Neural cell (in vitro differentiated cells): ENCODE results near the gene MYO10. TPM values are rescaled to one million over a fixed set of nuclear protein-coding genes. Genes with fewer than 3 reads are reported as not detected.

Experiments
- H2AFZ ChIP-seq: fragments of 200-600, 300-800 bp; sonication (generic), shearing (Covaris generic); 2 replicates; pipeline ENCODE4 v1.6.0; 2014; ENCODE audit warnings: low read depth, mild to moderate bottlenecking, antibody characterized with exemption, low read length, moderate library complexity
- H3F3A ChIP-seq: fragments of 200-600 bp; shearing (Covaris generic); 2 replicates; pipeline ENCODE4 v1.6.1; 2016; ENCODE audit warnings: mild to moderate bottlenecking, moderate library complexity, mixed read lengths, antibody characterized with exemption, low read length; ENCODE audit not compliant: insufficient read depth, poor library complexity, severe bottlenecking
- H3K27ac ChIP-seq: fragments of 200-600, 300-800 bp; sonication (generic), shearing (Covaris generic); 2 replicates; pipeline ENCODE4 v1.5.1; 2014; ENCODE audit warnings: mild to moderate bottlenecking, low read length, moderate library complexity
- H3K27me3 ChIP-seq: fragments of 300-800, 200-600 bp; sonication (generic), shearing (Covaris generic); 2 replicates; pipeline ENCODE4 v1.6.0; 2014; ENCODE audit warnings: mild to moderate bottlenecking, low read depth, low read length, moderate library complexity; ENCODE audit not compliant: insufficient read depth
- H3K36me3 ChIP-seq: fragments of 300-800, 200-600 bp; sonication (generic), shearing (Covaris generic); 2 replicates; pipeline ENCODE4 v1.5.1; 2014; ENCODE audit warnings: mild to moderate bottlenecking, antibody characterized with exemption, low read length, moderate library complexity; ENCODE audit not compliant: insufficient read depth
- H3K4me2 ChIP-seq: fragments of 300-800, 200-600 bp; sonication (generic), shearing (Covaris generic); 2 replicates; pipeline ENCODE4 v1.6.0; 2014; ENCODE audit warnings: mild to moderate bottlenecking, low read length
- H3K4me3 ChIP-seq: fragments of 300-800, 200-600 bp; sonication (generic), shearing (Covaris generic); 2 replicates; pipeline ENCODE4 v1.5.1; 2014; ENCODE audit warnings: mild to moderate bottlenecking, low read length, moderate library complexity
- H3K79me2 ChIP-seq: fragments of 200-600 bp; shearing (Covaris generic); replicated peaks from 2 replicates; pipeline ENCODE4 v1.6.0; 2014; ENCODE audit warnings: mild to moderate bottlenecking, low read length, moderate library complexity; ENCODE audit not compliant: insufficient read depth
- H3K9ac ChIP-seq: fragments of 300-800, 200-600 bp; sonication (generic), shearing (Covaris generic); 2 replicates; pipeline ENCODE4 v1.6.1; 2016; ENCODE audit warnings: mild to moderate bottlenecking, low read length, mixed read lengths
- H3K9me2 ChIP-seq: fragments of 200-600 bp; shearing (Covaris generic); 2 replicates; pipeline ENCODE4 v1.6.1; 2016; ENCODE audit warnings: mild to moderate bottlenecking, low read length, mixed read lengths; ENCODE audit not compliant: insufficient read depth
- H3K9me3 ChIP-seq: fragments of 200-600, 300-800 bp; sonication (generic), shearing (Covaris generic); 2 replicates; pipeline ENCODE4 v1.6.1; 2016; ENCODE audit warnings: mild to moderate bottlenecking, mixed run types, low read length, moderate library complexity, mixed read lengths
- H4K20me1 ChIP-seq: fragments of 200-600 bp; shearing (Covaris generic); 2 replicates; pipeline ENCODE4 v1.6.1; 2016; ENCODE audit warnings: mild to moderate bottlenecking, mixed run types; ENCODE audit not compliant: insufficient read depth
- CTCF ChIP-seq: fragments of 450-650 bp; IDR thresholded peaks from 2 replicates; pipeline ENCODE4 v1.5.1; 2014; ENCODE audit warnings: antibody characterized with exemption, mild to moderate bottlenecking, moderate library complexity; ENCODE audit not compliant: poor library complexity, severe bottlenecking
- EP300 ChIP-seq: fragments of 450-650 bp; conservative IDR thresholded peaks from 2 replicates; pipeline ENCODE4 v1.6.1; 2014; ENCODE audit warnings: antibody characterized with exemption, mild to moderate bottlenecking, moderate library complexity; ENCODE audit not compliant: poor library complexity, severe bottlenecking
- EZH2 ChIP-seq: fragments of 200-600, 300-800 bp; shearing (Covaris generic), sonication (generic); IDR thresholded peaks from 2 replicates; pipeline ENCODE4 v1.6.1; 2014; ENCODE audit warnings: antibody characterized with exemption, low read length, borderline replicate concordance, mild to moderate bottlenecking; ENCODE audit not compliant: insufficient read depth, poor library complexity, severe bottlenecking
- MXI1 ChIP-seq: fragments of 450-650 bp; conservative IDR thresholded peaks from 2 replicates; pipeline ENCODE4 v1.6.1; 2014; ENCODE audit warnings: antibody characterized with exemption, mild to moderate bottlenecking; ENCODE audit not compliant: poor library complexity, severe bottlenecking
- POLR2AphosphoS5 ChIP-seq: IDR thresholded peaks from 2 replicates; pipeline ENCODE4 v1.6.1; 2012
- RAD21 ChIP-seq: fragments of 450-650 bp; conservative IDR thresholded peaks from 2 replicates; pipeline ENCODE4 v1.6.1; 2014; ENCODE audit warnings: antibody characterized with exemption, mild to moderate bottlenecking, moderate library complexity
- SMC3 ChIP-seq: fragments of 450-650 bp; conservative IDR thresholded peaks from 2 replicates; pipeline ENCODE4 v1.6.1; 2014; ENCODE audit warnings: antibody characterized with exemption, mild to moderate bottlenecking, moderate library complexity; ENCODE audit not compliant: poor library complexity
- TAF1 ChIP-seq: IDR thresholded peaks from 2 replicates; pipeline ENCODE4 v1.6.1; 2012; ENCODE audit warnings: low read depth
- polyA plus RNA-seq: library from polyadenylated mRNA; depleted of rRNA; stranded (reverse); fragments of >200 nt; gene quantifications from 2 replicates; pipeline ENCODE4 v1.2.3, GENCODE V29; 2014
- TF ChIP-seq, protein P1 (sequence below): IDR thresholded peaks from 2 replicates; pipeline ENCODE4 v1.6.1; 2012; ENCODE audit warnings: borderline replicate concordance

MYO10 gene
- polyA plus RNA-seq, 1 donor from 2014 or later = 3.2 TPM

- Histone ChIP-seq H4K20me1 (no peaks in the 10 kb centered on the region), H3F3A (no peaks in the 10 kb centered on the region), H3K4me3 (no peak overlapping the region), H3K27me3 (peaks cover 25% of the 10 kb centered on the region), H3K9ac (no peak overlapping the region), H2AFZ (no peak overlapping the region), H3K9me3 (no peaks in the 10 kb centered on the region), H3K27ac (no peak overlapping the region), H3K9me2 (no peaks in the 10 kb centered on the region), H3K79me2 (peaks cover 5% of the 10 kb centered on the region), H3K4me2 (no peak overlapping the region), H3K36me3 (no peaks in the 10 kb centered on the region)
- TF ChIP-seq SMC3 (no peak), MXI1 (no peak), RAD21 (no peak), TAF1 (no peak), EP300 (no peak), EZH2 (no peak), POLR2AphosphoS5 (no peak), CTCF (no peak)
- TF ChIP-seq, protein P1, sequence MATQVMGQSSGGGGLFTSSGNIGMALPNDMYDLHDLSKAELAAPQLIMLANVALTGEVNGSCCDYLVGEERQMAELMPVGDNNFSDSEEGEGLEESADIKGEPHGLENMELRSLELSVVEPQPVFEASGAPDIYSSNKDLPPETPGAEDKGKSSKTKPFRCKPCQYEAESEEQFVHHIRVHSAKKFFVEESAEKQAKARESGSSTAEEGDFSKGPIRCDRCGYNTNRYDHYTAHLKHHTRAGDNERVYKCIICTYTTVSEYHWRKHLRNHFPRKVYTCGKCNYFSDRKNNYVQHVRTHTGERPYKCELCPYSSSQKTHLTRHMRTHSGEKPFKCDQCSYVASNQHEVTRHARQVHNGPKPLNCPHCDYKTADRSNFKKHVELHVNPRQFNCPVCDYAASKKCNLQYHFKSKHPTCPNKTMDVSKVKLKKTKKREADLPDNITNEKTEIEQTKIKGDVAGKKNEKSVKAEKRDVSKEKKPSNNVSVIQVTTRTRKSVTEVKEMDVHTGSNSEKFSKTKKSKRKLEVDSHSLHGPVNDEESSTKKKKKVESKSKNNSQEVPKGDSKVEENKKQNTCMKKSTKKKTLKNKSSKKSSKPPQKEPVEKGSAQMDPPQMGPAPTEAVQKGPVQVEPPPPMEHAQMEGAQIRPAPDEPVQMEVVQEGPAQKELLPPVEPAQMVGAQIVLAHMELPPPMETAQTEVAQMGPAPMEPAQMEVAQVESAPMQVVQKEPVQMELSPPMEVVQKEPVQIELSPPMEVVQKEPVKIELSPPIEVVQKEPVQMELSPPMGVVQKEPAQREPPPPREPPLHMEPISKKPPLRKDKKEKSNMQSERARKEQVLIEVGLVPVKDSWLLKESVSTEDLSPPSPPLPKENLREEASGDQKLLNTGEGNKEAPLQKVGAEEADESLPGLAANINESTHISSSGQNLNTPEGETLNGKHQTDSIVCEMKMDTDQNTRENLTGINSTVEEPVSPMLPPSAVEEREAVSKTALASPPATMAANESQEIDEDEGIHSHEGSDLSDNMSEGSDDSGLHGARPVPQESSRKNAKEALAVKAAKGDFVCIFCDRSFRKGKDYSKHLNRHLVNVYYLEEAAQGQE = no peak
These were observed 5.6 kb downstream of the MYO10 start for GRCh38 chr5:16930496-16930895.

DNA sequence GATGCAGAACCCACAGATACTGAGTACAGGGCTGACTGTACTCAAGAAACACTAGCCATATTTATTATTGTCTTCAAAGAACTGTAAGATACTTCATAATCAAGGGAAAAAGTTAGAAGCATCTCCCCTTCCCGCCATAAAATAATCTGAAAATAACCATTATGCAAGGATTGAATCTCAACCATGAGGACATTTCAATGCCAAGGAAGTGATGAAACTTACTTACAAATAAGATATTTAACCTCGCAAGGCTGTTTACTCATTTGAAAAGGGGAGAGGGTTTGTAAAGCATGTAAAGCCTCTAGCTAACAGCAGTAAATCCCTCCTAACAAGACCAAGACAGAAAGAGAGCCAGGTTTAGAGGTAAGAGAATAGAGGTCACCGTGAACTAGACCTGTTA lies 6.3 kb downstream of the MYO10 start:
- Histone ChIP-seq H4K20me1 (no peaks in the 10 kb centered on the region), H3K9me3 (no peaks in the 10 kb centered on the region), H3K27ac (no peak overlapping the region), H3K36me3 (no peaks in the 10 kb centered on the region), H3K79me2 (peaks cover 5% of the 10 kb centered on the region), H3K9me2 (no peaks in the 10 kb centered on the region), H3K4me2 (no peak overlapping the region), H3K9ac (no peak overlapping the region), H3F3A (no peaks in the 10 kb centered on the region), H3K27me3 (peaks cover 19% of the 10 kb centered on the region), H2AFZ (no peak overlapping the region), H3K4me3 (no peak overlapping the region)
- TF ChIP-seq POLR2AphosphoS5 (no peak), CTCF (no peak), SMC3 (no peak), MXI1 (no peak), RAD21 (no peak), EP300 (no peak), EZH2 (no peak), TAF1 (no peak)
- TF ChIP-seq, protein P1 = no peak
